Peyer's patch (tissue), 4 donors: Measurements from ENCODE around the gene CTPS2.

ENCODE experiments used
- CTCF ChIP-seq, 6 experiments: fragments of 450-650 bp in 4 of 6; fragments of 200-600 bp in 2 of 6; sonication (generic) in 1 of 6; IDR thresholded peaks; one replicate each; pipeline ENCODE4 v1.5.1; 2017 to 2019; ENCODE audit warnings: antibody characterized with exemption in 6 of 6, mild to moderate bottlenecking in 3 of 6, moderate library complexity in 1 of 6
- POLR2A ChIP-seq, 2 donors: fragments of 450-650 bp; IDR thresholded peaks; one replicate each; pipeline ENCODE4 v1.5.1; 2017; ENCODE audit warnings: antibody characterized with exemption in 2 of 2, mild to moderate bottlenecking in 2 of 2, moderate library complexity in 2 of 2

DNA sequence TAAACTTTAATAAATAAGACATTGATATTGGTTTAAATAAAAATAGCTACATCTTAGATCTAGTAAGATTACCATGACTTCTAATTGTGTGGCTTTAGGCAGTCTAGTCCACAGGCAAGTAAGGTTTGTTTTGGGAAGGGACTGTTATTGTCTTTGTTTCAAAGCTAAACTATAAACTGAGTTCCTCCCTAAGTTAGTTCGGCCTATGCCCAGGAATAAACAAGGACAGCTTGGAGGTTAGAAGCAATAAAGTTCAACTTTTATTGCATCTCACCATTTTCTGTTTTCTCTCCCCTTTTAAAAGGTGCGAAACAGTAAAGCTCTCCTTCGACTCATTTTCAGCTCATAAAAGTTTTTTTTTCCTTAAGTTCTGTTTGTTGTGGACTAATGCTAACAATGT lies 133.0 kb downstream of the CTPS2 start:
- TF ChIP-seq CTCF (IDR thresholded peaks at IDR 0.05) (no peak), POLR2A (IDR thresholded peaks at IDR 0.05) (no peak)
